CD4-positive, alpha-beta T cell treated with Interleukin-4 for 1 hour (primary cell): ENCODE results near the gene GSS.
"Not testable (repeated sequence)": the region's sequence is repeated elsewhere in the genome, so short reads cannot be mapped to it uniquely, and the experiment has no call there.

ENCODE experiments used
- DNase-seq, 2 donors: peaks; one replicate each; pipeline ENCODE4 v3.0.0-alpha.2; 2020 to 2022

GSS gene

DNA sequence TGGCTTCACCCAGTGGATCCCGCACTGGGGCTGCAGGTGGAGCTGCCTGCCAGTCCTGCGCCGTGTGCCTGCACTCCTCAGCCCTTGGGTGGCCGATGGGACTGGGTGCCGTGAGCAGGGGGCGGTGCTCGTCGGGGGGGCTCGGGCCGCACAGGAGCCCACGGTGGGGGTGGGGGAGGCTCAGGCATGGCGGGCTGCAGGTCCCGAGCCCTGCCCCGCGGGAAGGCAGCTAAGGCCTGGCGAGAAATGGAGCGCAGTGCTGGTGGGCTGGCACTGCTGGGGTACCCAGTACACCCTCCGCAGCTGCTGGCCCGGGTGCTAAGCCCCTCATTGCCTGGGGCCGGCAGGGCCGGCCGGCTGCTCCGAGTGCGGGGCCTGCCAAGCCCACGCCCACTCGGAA lies 56.9 kb downstream of the GSS start:
- not testable (repeated sequence) for DNase-seq

DNA sequence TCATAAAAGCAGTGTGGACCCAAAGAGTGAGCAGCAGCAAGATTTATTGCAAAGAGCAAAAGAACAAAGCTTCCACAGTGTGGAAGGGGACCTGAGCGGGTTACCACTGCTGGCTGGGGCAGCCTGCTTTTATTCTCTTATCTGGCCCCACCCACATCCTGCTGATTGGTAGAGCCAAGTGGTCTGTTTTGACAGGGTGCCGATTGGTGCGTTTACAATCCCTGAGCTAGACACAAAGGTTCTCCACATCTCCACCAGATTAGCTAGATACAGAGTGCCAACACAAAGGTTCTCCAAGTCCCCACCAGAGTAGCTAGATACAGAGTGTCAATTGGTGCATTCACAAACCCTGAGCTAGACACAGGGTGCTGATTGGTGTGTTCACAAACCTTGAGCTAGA lies 57.5 kb downstream of the GSS start:
- not testable (repeated sequence) for DNase-seq

DNA sequence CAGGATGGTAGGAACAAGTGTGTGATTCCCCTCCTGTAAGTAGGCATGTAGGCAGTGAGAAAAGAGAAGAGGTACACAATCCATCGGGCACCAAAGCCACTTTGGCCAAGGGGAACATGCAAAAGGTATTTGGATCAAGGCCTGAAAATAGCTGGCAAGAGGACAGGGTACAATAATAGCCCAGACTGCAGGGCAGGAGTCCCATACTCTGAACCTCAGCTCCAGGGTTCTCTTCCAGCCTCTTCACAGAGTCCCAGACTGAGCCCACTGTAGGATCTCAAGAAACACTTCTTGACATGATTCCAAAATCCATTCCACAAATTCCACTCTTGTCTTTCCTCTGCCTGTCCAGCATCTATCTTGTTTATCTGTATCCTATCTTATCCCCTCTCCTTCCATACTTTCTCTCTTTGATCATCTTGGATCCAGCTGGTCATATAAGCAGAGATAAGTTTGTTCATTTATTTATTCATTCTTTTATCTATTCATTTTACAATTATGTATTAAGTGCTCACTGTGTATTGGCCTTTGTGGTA lies 59.5 kb downstream of the GSS start:
- DNase-seq: no peak

DNA sequence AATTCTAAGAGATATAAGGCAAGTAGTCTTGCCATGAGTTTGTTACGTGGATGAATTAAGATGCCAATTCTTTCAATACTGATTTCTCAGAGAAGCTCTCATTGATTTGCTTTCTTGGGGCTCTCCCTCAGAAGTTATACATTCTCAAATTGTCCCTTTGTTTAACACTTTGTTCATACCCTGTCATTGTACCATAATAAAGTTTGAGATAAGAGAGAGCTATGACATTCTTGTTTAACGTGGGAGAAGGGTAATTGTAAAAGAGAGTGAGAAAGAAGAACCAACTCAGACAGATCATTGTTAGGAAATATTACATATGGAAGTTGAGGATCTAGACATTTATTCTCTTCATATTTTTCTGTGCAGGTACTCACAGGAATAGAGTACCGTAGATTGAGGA lies 60.1 kb downstream of the GSS start:
- DNase-seq: no peak

DNA sequence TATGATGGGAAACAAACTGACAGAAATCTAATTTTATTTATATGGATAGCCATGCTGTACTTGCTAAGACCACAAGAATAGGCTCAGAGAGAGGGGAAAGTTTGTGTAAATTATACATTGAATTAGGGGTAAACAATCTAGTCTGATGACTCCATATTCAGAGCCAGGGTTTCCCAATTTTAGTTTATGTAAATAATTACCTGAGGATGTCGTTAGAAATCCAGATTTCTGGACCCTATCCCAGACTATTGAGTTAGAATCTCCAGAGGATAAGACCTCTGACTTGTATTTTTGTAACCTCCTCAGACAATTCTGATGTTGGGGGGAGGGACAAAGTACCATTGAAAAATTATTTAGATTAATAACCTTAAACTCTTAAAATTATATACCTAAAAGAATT lies 60.9 kb downstream of the GSS start:
- DNase-seq: no peak

DNA sequence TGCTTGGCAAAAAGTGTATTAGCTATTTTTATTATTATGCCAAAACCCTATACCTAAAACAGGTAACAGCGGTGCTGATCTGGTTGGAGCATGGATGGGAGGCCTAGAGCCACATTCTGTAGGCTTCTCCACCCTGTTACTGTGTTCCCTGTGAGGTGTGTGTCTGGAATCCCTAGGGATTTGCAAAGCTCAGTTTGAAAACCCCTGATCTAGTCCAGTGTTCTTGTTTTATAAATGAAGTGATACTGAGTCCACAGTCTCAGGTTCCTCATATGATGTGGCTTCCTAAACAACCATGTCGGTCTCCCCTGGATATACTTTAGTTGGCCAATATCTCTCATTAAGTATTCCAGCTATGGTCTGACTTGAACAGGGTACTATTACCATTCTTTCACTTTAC lies 62.9 kb downstream of the GSS start:
- DNase-seq: no peak

DNA sequence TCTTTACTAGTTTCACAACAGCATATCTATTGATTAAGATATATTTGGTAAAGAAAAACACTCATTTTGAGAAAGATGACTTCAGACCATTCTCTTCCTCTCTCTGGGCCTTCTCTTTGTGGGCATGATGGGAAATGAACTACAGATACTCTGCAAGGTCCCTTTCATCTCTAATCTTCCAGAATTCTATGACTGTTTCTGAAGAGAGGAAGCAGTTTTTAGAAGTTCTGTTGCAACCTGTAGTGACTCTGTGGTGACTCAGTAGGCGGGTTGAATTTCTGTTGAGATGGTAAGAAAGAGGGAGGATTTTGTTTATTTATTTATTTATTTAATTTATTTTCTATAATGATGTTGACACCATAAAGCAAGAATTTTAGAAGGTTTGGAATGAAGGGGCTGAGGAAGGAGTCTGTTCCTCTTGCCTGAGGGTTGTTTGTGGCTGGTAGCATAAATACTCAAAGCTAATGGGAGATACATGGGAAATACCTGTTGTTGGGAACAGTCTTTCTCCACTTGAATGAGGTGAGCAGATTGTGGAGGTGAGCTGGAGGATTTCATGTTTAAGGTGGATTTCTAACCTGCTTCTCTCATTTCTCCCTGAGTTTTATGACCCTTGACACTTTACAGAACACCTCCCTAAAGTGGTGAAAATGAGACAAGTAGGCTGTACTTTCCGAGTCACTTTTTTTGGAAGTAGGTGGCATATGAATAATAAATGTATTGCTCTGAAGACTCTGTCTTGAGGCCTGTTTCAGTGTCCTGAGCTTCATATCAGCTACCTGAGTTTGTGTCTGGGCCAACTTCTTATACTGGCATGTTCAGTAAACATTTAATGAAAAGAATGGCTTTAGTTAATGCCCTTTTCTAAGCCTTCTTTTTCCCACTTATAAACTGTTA lies 64.2 kb downstream of the GSS start:
- peak in 1 of 2 donors; percentile 54 for DNase-seq

DNA sequence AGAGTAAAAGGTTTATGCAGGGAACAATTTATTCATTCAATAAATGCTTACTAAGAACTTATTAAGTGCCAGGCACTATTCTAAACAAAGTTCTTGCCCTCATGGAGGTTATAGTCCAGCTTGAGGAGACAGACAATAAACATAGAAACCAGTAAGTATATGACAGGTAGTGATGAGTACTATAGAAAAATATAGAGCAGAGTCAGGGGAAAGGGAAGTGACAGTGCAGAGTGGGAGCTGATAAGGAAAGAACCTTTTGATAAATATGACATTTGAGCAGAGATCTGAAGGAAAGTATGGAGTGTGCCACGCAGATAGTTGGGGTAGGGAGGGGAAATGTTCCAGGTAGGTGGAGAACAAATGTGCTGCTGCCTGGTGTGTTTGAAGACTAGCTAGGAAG lies 67.1 kb downstream of the GSS start:
- no peak for DNase-seq

DNA sequence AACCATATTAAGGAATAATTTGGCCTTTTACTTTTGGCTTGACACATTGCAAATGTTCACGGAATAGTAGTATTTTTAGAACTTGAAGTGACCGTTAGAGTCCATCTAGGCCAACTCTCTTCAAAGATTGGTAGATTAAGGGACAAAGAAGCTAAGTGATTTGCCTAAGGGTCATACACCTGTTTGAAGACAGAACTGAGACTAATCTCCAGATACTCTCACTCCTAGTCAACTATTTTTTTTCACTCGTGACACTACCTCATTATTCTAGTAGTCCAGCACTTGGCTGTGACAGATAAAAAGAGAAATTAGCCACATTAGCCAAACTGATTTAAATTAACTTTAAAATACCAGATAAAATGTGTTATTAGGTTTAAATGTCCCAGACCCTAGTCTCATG lies 68.6 kb downstream of the GSS start:
- no peak for DNase-seq

DNA sequence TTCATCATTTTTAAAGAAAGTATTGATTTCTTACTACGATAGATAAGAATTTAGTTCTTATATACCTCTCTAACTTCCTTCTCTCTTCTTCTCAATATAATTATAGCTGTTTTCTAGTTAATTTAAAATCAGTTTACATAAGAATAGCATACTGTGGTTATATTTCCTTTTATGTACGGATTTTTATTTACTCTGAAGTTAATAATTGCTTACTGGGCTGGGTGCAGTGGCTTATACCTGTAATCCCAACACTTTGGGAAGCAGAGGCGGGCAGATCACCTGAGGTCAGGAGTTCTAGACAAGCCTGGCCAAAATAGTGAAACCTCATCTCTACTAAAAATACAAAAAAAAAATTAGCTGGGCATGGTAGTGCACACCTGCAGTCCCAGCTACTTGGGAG lies 69.5 kb downstream of the GSS start:
- DNase-seq: no peak

DNA sequence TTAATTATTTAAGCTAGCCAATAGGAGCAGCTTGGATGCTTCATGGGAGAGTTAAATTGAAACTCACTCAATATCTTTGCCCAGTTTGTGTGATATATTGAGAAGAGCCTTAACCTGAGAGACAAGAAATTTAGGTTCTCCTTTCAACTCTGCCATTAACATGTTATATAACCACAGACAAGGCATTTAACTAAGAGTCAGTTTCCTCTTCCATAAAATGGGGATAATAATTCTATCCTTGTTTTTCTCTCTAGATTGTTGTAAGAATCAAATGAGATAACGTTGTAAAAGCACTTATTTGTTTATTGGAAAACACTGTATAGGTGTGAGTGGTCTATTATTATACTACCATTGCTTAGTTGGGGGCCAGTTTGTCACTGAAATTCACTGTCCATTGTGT lies 71.3 kb downstream of the GSS start:
- no peak for DNase-seq

DNA sequence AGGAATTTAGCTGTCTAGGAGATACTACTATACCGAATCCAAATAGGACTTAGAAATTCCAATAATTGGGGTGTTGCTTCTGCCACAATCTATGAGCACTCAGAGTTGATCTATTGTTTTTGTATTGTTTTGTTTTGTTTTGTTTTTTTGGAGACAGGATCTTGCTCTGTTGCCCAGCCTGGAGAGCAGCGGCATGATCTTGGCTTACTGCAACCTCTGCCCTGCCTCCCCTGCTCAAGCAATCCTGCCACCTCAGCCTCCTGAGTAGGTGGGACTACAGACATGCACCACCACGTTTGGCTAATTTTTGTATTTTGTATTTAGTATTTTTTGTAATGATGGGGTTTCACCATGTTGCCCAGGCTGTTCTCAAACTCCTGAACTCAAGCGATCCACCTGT lies 71.8 kb downstream of the GSS start:
- no peak for DNase-seq

DNA sequence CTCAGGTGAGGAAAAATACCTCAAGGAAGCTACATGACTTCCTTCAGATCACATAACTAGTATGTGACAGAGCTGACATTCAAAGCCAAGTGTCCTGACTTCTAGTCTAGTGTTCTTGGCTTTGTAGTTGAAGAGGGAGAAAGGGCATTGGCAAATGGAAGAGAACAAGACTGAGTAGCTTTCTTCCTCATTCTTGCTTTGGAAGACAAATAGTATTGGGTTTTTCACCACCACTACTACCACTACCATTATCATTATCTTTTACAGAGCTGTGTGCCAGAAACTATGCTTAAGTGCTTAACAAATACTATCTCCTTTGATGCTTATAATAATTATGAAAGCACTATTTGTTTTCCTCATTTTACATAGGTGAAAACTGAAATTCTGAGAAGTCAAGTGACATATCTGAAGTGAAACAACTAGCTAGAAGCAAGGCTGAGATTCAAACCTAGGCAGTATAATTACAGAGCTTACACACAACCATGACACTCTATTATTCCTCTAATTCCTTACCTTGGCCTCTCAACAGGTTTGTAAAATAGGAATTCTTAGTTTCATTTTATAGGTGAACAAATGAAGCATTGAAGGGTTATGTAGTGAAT lies 72.4 kb downstream of the GSS start:
- DNase-seq: no peak

DNA sequence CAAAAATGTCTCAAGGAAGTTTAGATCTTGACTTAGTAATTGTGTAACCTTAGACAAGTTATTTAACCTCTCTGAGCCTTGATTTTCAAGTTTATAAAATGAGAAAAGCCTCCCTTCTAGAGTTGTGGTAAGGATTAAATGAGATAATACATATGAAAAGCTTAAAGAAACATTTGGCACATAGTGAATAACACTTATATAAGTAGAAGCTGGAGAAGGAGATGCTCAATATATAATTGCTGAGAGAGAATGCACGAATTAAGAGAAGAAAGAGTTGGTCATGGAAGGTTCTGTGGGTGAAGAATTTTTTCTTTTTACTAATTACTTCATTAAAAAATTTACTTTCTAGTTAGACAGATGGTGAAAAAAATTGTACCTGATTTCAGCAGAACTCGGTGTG lies 73.9 kb downstream of the GSS start:
- DNase-seq: no peak

DNA sequence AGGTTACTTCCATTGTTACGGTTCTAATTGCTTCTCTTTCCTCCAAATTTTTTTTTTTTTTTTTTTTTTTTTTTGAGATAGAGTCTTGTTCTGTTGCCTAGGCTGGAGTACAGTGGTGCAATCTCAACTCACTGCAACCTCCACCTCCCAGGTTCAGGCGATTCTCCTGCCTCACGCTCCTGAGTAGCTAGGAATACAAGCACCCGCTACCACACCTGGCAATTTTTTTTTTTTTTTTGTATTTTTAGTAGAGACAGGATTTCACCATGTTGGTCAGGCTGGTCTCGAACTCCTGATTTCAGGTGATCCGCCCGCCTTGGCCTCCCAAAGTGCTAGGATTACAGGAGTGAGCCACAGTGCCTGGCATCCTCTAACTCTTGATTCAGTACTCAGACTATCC lies 74.6 kb downstream of the GSS start:
- not testable (repeated sequence) for DNase-seq

DNA sequence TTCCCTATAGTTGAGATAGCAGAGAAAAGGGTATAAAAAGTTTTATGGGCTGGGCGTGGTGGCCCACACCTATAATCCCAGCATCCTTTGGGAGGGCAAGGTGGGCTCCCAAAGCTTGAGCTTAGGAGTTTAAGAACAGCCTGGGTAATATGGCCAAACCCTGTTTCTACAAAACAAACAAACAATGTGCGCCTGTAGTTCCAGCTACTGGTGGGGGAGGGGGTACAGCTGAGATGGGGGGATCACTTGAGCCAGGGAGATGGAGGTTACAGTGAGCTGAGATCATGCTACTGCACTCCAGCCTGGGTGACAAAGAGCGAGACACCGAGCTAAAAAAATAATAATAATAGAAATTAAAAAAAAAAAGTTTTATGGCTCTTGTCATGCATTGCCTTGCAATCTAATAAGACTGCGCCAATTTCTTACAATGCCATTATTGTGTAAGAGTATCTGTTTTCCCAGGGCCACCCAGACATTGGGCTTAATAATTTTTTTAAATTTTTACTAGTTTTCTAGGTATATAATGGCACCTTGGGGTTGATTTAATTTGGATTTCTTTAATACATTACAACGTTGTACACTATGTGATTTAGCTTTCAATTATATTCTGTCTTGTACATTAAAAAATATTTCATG lies 75.3 kb downstream of the GSS start:
- no peak for DNase-seq
